GM12891 (cell line): ENCODE results near the gene TMEM219.

ENCODE experiments used
- DNase-seq: peaks from one replicate; pipeline ENCODE4 v3.0.0; 2011; ENCODE audit warnings: low spot score; ENCODE audit not compliant: insufficient read length
- FAIRE-seq: peaks from 2 replicates; lab custom pipeline; 2011; peaks lifted over from hg19 to GRCh38; lab: Jason Lieb, UNC
- PAX5 ChIP-seq: IDR thresholded peaks from 2 replicates; pipeline ENCODE4 v1.6.1; 2011; ENCODE audit warnings: low read length, moderate library complexity, mild to moderate bottlenecking; ENCODE audit not compliant: insufficient read depth, severe bottlenecking
- POLR2A ChIP-seq: IDR thresholded peaks from 2 replicates; pipeline ENCODE4 v1.6.1; 2011; ENCODE audit warnings: low read depth, low read length, control low read depth
- POLR2AphosphoS5 ChIP-seq: IDR thresholded peaks from 2 replicates; pipeline ENCODE4 v1.6.1; 2011; ENCODE audit warnings: low read depth, low read length, control low read depth
- POU2F2 ChIP-seq: IDR thresholded peaks from 2 replicates; pipeline ENCODE4 v1.6.1; 2011; ENCODE audit warnings: low read depth, mild to moderate bottlenecking, control low read depth, low read length, moderate library complexity
- SPI1 ChIP-seq: IDR thresholded peaks from 2 replicates; pipeline ENCODE4 v1.6.1; 2011; ENCODE audit warnings: low read depth, low read length, control low read depth
- TAF1 ChIP-seq: IDR thresholded peaks from 2 replicates; pipeline ENCODE4 v1.6.1; 2011; ENCODE audit warnings: low read depth, low read length, control low read depth

Gene TMEM219

DNA sequence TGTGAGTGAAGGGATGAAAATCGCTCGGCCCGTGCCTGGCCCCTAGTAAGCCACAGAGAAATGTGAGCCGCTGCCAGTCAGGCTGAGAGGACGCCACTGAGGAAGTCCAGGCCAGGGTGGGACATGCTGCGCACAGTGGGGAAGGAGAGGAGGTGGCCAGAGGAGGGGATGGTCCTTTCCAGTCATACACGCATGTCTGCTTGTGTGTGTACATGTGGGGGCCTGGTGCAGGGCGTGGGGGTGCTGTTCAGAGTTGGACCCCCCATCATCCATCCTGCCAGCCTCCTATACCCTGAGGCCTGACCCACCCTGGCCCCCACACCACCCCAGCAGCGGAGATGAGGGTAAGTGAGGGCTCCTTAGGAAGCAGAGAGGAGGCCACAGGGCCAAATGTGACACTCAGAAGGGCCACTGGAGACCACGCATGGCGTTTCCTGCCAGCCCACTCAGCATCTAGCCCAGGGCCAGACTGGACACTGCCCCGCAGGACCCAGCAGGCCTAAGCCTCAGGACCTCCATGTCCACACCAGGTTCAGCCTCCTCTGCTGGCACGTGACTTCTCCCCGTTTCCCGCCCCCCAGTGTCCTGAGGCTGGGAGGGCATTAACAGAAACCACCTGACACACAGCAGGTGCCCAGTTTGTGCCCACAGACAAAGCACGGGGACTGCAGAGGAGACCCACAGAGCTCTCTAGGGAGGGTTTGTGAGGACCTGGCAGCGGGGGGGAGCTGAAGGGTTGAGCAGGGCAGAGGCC is 42.0 kb downstream of the TMEM219 start:
- no peak for FAIRE-seq
- TF ChIP-seq PAX5 (no peak), POLR2AphosphoS5 (no peak), POU2F2 (no peak), POLR2A (no peak), SPI1 (no peak), TAF1 (no peak)

DNA sequence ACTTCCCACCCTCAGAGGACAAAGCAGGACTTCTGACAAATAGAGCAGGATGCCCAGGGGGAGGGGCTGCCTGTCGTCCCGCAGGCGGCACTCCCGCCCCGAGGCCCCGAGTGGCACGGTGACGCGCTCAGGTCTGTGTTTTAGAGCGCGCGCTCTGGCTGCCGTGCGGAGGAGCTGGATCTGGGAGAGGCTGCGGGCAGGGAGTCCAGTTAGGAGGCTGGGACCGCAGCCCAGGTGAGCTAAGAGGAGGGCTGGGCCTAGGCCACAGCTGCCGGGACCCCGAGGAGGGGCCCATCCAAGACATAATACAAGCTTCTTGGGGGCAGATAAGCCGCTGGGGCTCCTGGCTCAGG is 42.5 kb downstream of the TMEM219 start:
- no peak for FAIRE-seq
- TF ChIP-seq POU2F2 = no peak
- no peak for TF ChIP-seq SPI1
- no peak for TF ChIP-seq PAX5
- no peak for TF ChIP-seq POLR2AphosphoS5
- TF ChIP-seq POLR2A = no peak
- no peak for TF ChIP-seq TAF1
- no peak for DNase-seq

More for the DNA sequence above, 42.0 kb downstream of the TMEM219 start:
- DNase-seq = no peak

- TF ChIP-seq POLR2AphosphoS5 (no peak), SPI1 (no peak), TAF1 (no peak), POU2F2 (no peak), PAX5 (no peak), POLR2A (0 out of 2 replicates have a peak, but pooled peaks have one; percentile 17)
- peak; percentile 51 for DNase-seq
- no peak for FAIRE-seq
Observed at GRCh38 chr16:30004811-30005242, 42.9 kb downstream of the TMEM219 start.

GRCh38 chr16:30005341-30006094 is 43.6 kb downstream of the TMEM219 start:
- FAIRE-seq (no peak), DNase-seq (peak; percentile 87)
- no peak for TF ChIP-seq POU2F2

- no peak for FAIRE-seq
- DNase-seq = no peak
- no peak for TF ChIP-seq POU2F2
- no peak for TF ChIP-seq SPI1
- no peak for TF ChIP-seq POLR2AphosphoS5
- TF ChIP-seq TAF1 = no peak
- no peak for TF ChIP-seq PAX5
- no peak for TF ChIP-seq POLR2A
Observed at GRCh38 chr16:30006095-30006473, 44.2 kb downstream of the TMEM219 start.

- TF ChIP-seq POLR2AphosphoS5 (0 out of 2 replicates have a peak, but pooled peaks have one; percentile 7), POU2F2 (no peak)
- DNase-seq (no peak), FAIRE-seq (no peak)
Observed at GRCh38 chr16:30006659-30007377, 44.9 kb downstream of the TMEM219 start.

DNA sequence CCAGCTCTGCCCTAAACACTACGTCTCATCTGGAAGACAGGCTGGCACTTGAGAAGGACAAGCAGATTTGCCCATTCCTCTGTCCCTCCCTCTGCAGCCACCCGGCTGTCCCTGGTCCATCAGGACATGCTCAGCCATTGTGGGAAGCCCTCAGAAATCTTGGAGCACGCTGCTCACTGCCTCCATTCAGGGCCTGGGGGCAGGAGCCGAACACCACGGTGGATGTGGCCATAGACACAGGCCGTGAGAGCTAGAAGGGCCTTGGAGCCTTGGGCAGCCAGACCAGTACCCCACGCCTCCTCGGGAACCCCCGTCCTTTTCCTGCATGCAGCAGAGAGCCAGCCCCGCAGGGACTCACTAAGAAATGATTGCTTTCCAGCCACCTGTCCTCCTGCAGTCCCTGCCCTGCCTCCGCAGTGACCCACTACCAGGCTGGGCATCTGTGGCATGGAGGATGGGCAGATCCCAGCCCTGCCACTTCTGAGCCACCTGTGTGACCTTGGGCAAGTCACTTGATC is 45.6 kb downstream of the TMEM219 start:
- no peak for FAIRE-seq
- DNase-seq = no peak
- TF ChIP-seq POLR2A = no peak
- no peak for TF ChIP-seq PAX5
- TF ChIP-seq TAF1 = no peak
- TF ChIP-seq SPI1 = no peak
- no peak for TF ChIP-seq POLR2AphosphoS5
- no peak for TF ChIP-seq POU2F2

DNA sequence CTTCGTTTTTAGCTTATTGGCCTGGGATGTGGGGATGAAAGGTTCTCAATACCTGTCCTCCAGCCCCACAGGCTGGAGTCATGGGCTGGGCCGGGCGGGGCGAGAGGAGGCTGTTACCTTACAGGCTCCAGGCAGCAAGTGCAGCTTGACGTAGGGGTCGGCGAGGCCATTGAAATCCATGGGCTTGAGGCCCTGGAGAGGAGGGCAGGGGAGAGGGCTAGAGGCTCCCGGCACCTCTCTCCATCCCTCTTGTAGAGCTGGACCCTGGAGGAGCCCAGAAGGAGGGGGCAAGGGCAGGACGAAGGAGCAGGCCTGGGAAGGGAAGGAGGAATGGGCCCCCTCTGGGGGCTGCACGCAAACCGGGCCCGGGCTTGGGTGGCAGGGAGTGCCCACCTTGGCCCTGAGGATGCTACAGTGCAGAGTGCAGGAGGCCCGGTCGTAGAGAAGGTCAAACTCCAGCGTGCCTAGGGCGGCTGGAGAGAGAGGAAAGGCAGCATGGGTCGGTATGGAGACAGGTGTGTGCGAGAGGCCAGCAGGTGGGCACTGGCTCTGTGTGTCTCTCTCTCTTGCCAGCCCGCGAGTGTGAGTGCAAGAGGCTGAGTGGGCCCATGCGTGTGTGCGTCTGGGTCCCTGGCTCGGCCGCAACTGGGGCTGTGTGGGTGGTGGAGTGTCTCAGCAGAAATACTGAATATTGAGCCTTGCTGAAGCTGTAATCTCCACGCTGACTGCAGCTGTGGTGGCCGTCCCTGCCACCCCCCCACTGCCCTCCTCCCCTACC is 47.4 kb downstream of the TMEM219 start:
- DNase-seq = peak; percentile 39
- TF ChIP-seq TAF1 (no peak), POU2F2 (no peak), POLR2A (no peak), SPI1 (no peak), PAX5 (no peak), POLR2AphosphoS5 (no peak)
- FAIRE-seq = no peak

DNA sequence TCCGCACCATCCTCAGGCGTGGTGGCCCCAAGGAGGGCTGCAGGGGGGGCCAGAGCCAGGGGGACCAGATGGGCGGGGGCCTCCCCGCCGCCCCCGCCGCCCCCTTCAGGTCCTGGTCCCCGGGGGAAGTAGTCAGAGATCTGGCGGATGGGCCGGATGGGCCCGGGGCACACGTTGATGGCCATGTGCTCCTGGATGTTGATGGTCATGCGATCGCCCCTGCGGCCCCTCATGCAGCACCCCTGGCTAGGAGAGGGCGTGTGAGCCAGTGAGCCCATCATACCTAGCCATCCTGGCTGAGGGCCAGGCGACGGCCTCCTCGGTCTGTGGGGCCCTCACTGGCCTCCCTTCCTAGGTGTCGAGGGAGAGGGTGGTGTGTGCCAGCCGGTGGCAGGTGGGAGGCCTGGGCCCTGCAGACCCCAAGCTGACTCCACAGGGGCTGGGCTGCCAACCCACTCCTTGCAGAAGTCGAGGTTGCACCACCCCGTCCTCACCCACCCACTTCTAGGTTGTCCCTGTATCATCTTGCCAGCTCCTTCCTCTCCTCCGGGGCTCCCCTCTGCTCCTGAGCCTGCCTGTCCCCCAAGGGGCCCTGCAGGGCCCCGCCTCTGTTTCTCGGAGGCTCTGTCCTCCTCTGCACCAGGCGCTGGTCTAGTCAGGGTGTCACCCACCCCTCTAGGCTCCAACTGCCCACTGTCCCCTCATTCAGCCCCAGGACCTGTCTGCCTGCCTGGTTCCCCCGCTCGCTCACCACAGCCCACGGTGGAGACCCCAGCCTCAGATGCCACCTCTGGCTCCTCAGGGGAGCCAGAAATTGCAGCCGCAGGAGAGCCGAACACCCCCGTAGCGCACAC is 48.3 kb downstream of the TMEM219 start:
- no peak for TF ChIP-seq POLR2A
- TF ChIP-seq POLR2AphosphoS5 = no peak
- no peak for TF ChIP-seq POU2F2
- TF ChIP-seq PAX5 = no peak
- no peak for TF ChIP-seq TAF1
- no peak for TF ChIP-seq SPI1
- FAIRE-seq (no peak), DNase-seq (no peak)
